Central memory CD4-positive, alpha-beta T cell (primary cell): Measurements from ENCODE around the gene BDH1.
"Not testable (repeated sequence)": the region's sequence is repeated elsewhere in the genome, so short reads cannot be mapped to it uniquely, and the experiment has no call there.

ENCODE experiments used
- DNase-seq: peaks from one replicate; pipeline ENCODE4 v3.0.0; 2022

Gene BDH1

GRCh38 chr3:197520311-197521276 is 35.2 kb downstream of the BDH1 start:
- DNase-seq = no peak

GRCh38 chr3:197519801-197520211 is 36.0 kb downstream of the BDH1 start:
- no peak for DNase-seq

- DNase-seq = no peak
These were observed 36.8 kb downstream of the BDH1 start for GRCh38 chr3:197518881-197519421.

- DNase-seq = not testable (repeated sequence)
These were observed 37.7 kb downstream of the BDH1 start for GRCh38 chr3:197517922-197518683.

- not testable (repeated sequence) for DNase-seq
These were observed 38.7 kb downstream of the BDH1 start for GRCh38 chr3:197516890-197517606.

GRCh38 chr3:197516517-197516889 is 39.3 kb downstream of the BDH1 start:
- no peak for DNase-seq

- DNase-seq = no peak
These were observed 40.9 kb downstream of the BDH1 start for GRCh38 chr3:197514786-197515355.

- DNase-seq = no peak
These were observed 41.6 kb downstream of the BDH1 start for GRCh38 chr3:197513953-197514785.

GRCh38 chr3:197512691-197513571 is 42.8 kb downstream of the BDH1 start:
- no peak for DNase-seq

- DNase-seq = no peak
These were observed 43.7 kb downstream of the BDH1 start for GRCh38 chr3:197511853-197512635.

GRCh38 chr3:197511130-197511529 is 44.6 kb downstream of the BDH1 start:
- no peak for DNase-seq

GRCh38 chr3:197510642-197511018 is 45.1 kb downstream of the BDH1 start:
- no peak for DNase-seq

GRCh38 chr3:197508924-197509775 is 46.6 kb downstream of the BDH1 start:
- no peak for DNase-seq

GRCh38 chr3:197508461-197508860 is 47.3 kb downstream of the BDH1 start:
- DNase-seq = no peak

GRCh38 chr3:197508051-197508451 is 47.7 kb downstream of the BDH1 start:
- no peak for DNase-seq

- DNase-seq = no peak
These were observed 48.2 kb downstream of the BDH1 start for GRCh38 chr3:197507541-197507940.

GRCh38 chr3:197507081-197507480 is 48.7 kb downstream of the BDH1 start:
- no peak for DNase-seq

- no peak for DNase-seq
These were observed 49.8 kb downstream of the BDH1 start for GRCh38 chr3:197505796-197506548.
